ENCODE measurements around the gene BCDIN3D. TPM values are rescaled to one million over a fixed set of nuclear protein-coding genes. Genes with fewer than 3 reads are reported as not detected.

BCDIN3D gene
- total RNA-seq, 1 donor from 2014 or later = 3.8 TPM

GRCh38 chr12:49832836-49833421 is 10.0 kb downstream of the BCDIN3D start:
- Histone ChIP-seq H3K4me2 (no peak overlapping the region), H3F3A (ENCODE audit: low read depth) (peaks cover 18% of the 10 kb centered on the region), H3K79me2 (ENCODE audit: low read depth) (no peaks in the 10 kb centered on the region), H3K9me3 (ENCODE audit: low read depth) (no peaks in the 10 kb centered on the region), H2AFZ (replicated peaks) (no peak overlapping the region), H3K9ac (no peak overlapping the region), H4K20me1 (ENCODE audit: low read depth) (no peaks in the 10 kb centered on the region), H3K27ac (no peak overlapping the region), H3K4me1 (peaks cover 8% of the 10 kb centered on the region), H3K36me3 (no peaks in the 10 kb centered on the region), H3K4me3 (no peak overlapping the region), H3K27me3 (no peaks in the 10 kb centered on the region)
- Mint-ChIP-seq H3K4me3 (no peak overlapping the region), H3K4me1 (peaks cover 9% of the 10 kb centered on the region), H3K27me3 (ENCODE audit: insufficient read depth, low read depth) (peaks cover 6% of the 10 kb centered on the region), H3K9me3 (no peaks in the 10 kb centered on the region), H3K36me3 (peaks cover 5% of the 10 kb centered on the region), H3K27ac (no peak overlapping the region)
- TF ChIP-seq CTCF (IDR thresholded peaks at IDR 0.05) (no peak), EZH2phosphoT487 (IDR thresholded peaks at IDR 0.05) (no peak)
- no peak for DNase-seq (ENCODE audit: low spot score)

GRCh38 chr12:49831717-49832116 is 11.2 kb downstream of the BCDIN3D start:
- Histone ChIP-seq H3K79me2 (ENCODE audit: low read depth) (peaks cover 6% of the 10 kb centered on the region), H3K27me3 (no peaks in the 10 kb centered on the region), H3K9me3 (ENCODE audit: low read depth) (no peaks in the 10 kb centered on the region), H3K27ac (no peak overlapping the region), H3K4me1 (peaks cover 10% of the 10 kb centered on the region), H3K9ac (no peak overlapping the region), H3K36me3 (no peaks in the 10 kb centered on the region), H3K4me3 (no peak overlapping the region), H2AFZ (replicated peaks) (no peak overlapping the region), H4K20me1 (ENCODE audit: low read depth) (peaks cover 6% of the 10 kb centered on the region), H3F3A (ENCODE audit: low read depth) (peaks cover 28% of the 10 kb centered on the region), H3K4me2 (no peak overlapping the region)
- H3K4me3 Mint-ChIP-seq = no peak overlapping the region
- peaks cover 14% of the 10 kb centered on the region for H3K4me1 Mint-ChIP-seq
- no peaks in the 10 kb centered on the region for H3K9me3 Mint-ChIP-seq
- H3K27ac Mint-ChIP-seq = no peak overlapping the region
- H3K36me3 Mint-ChIP-seq = peaks cover 2% of the 10 kb centered on the region
- no peak for DNase-seq (ENCODE audit: low spot score)
- H3K27me3 Mint-ChIP-seq (ENCODE audit: insufficient read depth, low read depth) = peaks cover 5% of the 10 kb centered on the region
- TF ChIP-seq EZH2 (IDR thresholded peaks at IDR 0.05) = no peak
- TF ChIP-seq EZH2phosphoT487 (IDR thresholded peaks at IDR 0.05) = no peak
- no peak for TF ChIP-seq CTCF (IDR thresholded peaks at IDR 0.05)

- H3K79me2 ChIP-seq (ENCODE audit: low read depth) = peaks cover 21% of the 10 kb centered on the region
- H3K27me3 ChIP-seq = no peaks in the 10 kb centered on the region
- Mint-ChIP-seq H3K36me3 (peaks cover 2% of the 10 kb centered on the region), H3K4me3 (peak within 1 kb of the TSS; percentile 99), H3K27ac (peak within 1 kb of the TSS; percentile 99), H3K4me1 (peaks cover 33% of the 10 kb centered on the region), H3K27me3 (ENCODE audit: insufficient read depth, low read depth) (peaks cover 7% of the 10 kb centered on the region), H3K9me3 (no peaks in the 10 kb centered on the region)
- H3K9me3 ChIP-seq (ENCODE audit: low read depth) = no peaks in the 10 kb centered on the region
- H3K9ac ChIP-seq = peak within 1 kb of the TSS; percentile 1
- peak within 1 kb of the TSS; percentile 73 for H3K27ac ChIP-seq
- H3K4me1 ChIP-seq = peaks cover 28% of the 10 kb centered on the region
- peak within 1 kb of the TSS; percentile 84 for H3K4me3 ChIP-seq
- H3K4me2 ChIP-seq = peak within 1 kb of the TSS; percentile 89
- peaks cover 41% of the 10 kb centered on the region for H3F3A ChIP-seq (ENCODE audit: low read depth)
- peaks cover 39% of the 10 kb centered on the region for H4K20me1 ChIP-seq (ENCODE audit: low read depth)
- DNase-seq (ENCODE audit: low spot score) = peak; percentile 99
- TF ChIP-seq CTCF (IDR thresholded peaks at IDR 0.05) = no peak
- TF ChIP-seq EZH2phosphoT487 (IDR thresholded peaks at IDR 0.05) = peak; percentile 50
- TF ChIP-seq EZH2 (IDR thresholded peaks at IDR 0.05) = peak; percentile 31
- no peaks in the 10 kb centered on the region for H3K36me3 ChIP-seq
- peak within 1 kb of the TSS; percentile 90 for H2AFZ ChIP-seq (replicated peaks)
These were observed 14.5 kb downstream of the BCDIN3D start, which contains the start of gene NCKAP5L for GRCh38 chr12:49828133-49829091. TSS of gene NCKAP5L (minus strand) at chr12:49828413. CDS start at chr12:49804044, 24,369 bp downstream.
